ENCODE data around the gene FBLN2. TPM values are rescaled to one million over a fixed set of nuclear protein-coding genes. Genes with fewer than 3 reads are reported as not detected.
A peak's percentile ranks its signal among the peaks of the same experiment; 100 is the strongest.

Gene FBLN2
- polyA plus RNA-seq, 1 experiment = 248 TPM

- Histone ChIP-seq H3K4me3 (ENCODE audit: low read depth, low read length) (no peak overlapping the region), H3K36me3 (ENCODE audit: control insufficient read depth, insufficient read depth, low read length) (no peaks in the 10 kb centered on the region), H3K27me3 (ENCODE audit: control insufficient read depth, insufficient read depth, low read length) (no peaks in the 10 kb centered on the region)
- TF ChIP-seq, protein P1, sequence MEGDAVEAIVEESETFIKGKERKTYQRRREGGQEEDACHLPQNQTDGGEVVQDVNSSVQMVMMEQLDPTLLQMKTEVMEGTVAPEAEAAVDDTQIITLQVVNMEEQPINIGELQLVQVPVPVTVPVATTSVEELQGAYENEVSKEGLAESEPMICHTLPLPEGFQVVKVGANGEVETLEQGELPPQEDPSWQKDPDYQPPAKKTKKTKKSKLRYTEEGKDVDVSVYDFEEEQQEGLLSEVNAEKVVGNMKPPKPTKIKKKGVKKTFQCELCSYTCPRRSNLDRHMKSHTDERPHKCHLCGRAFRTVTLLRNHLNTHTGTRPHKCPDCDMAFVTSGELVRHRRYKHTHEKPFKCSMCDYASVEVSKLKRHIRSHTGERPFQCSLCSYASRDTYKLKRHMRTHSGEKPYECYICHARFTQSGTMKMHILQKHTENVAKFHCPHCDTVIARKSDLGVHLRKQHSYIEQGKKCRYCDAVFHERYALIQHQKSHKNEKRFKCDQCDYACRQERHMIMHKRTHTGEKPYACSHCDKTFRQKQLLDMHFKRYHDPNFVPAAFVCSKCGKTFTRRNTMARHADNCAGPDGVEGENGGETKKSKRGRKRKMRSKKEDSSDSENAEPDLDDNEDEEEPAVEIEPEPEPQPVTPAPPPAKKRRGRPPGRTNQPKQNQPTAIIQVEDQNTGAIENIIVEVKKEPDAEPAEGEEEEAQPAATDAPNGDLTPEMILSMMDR (IDR thresholded peaks at IDR 0.05; ENCODE audit: insufficient read depth, low read depth, low read length) = no peak
- CTCF ChIA-PET = interaction anchor here (0.5 to 1.9 kb wide), 3 partner anchors 8 to 89 kb away, joined by 3 to 4 read pairs (median 3); no protein-coding TSS in a partner anchor
- DNase-seq (ENCODE audit: low read depth) = no peak
- POLR2A ChIA-PET = no interaction called here
Observed at GRCh38 chr3:13536832-13537231, 12.1 kb upstream of the FBLN2 start.

DNA sequence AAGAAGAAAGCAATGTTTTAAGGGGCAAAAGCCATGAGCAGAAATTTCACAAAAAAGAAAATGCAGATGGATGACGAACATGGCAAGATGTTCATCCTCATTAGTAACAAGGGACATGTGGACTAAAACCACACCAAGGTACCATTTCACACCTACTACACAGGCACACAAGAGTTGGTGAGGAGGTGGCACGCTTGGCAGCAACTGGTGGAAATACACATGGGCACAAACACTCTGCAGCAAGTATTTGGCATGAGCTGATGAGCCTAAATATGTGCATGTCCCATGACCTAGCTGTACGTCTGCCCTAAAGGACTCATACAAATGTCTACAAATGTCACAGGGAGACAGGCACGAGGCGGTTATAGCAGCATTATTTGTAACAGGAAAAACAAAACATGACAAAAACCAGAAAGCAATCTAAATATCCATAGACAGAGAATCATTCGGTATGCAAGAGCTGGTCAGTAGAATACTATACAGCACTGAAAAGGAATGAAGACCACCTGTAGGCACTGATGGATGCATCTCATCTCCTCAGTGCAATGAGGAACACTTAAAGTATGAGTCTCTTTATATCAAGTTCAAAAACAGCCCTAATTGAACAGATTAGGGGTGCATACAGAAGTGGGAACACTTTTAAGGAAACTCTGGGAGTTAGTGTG is 11.5 kb upstream of the FBLN2 start:
- Histone ChIP-seq H3K27me3 (ENCODE audit: control insufficient read depth, insufficient read depth, low read length) (no peaks in the 10 kb centered on the region), H3K36me3 (ENCODE audit: control insufficient read depth, insufficient read depth, low read length) (no peaks in the 10 kb centered on the region), H3K4me3 (ENCODE audit: low read depth, low read length) (no peak overlapping the region)
- TF ChIP-seq, protein P1 (IDR thresholded peaks at IDR 0.05; ENCODE audit: insufficient read depth, low read depth, low read length) = no peak
- no peak for DNase-seq (ENCODE audit: low read depth)
- ChIA-PET CTCF (interaction anchor here (1.9 kb wide), 1 partner anchor 9 kb away, joined by 4 read pairs; no protein-coding TSS in a partner anchor), POLR2A (no interaction called here)

DNA sequence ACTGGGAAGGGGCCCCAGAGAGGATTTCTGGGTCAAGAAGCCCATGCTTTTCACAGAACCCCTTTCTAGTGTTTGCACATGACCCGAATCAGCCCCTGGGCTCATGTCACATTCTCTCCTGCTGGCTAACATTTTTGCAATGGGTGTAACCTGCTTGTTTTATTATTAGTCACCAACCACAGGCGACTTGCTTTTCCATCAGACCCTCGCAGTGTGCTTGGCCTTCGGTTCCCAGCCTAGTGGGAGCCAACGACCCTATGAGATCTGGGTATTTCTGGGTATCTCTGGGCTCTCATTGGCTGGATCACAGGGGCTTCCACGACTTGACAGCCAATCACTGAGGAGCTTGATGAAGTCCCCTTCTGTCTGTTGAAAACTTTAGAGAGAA is 11.0 kb upstream of the FBLN2 start:
- no peak overlapping the region for H3K4me3 ChIP-seq (ENCODE audit: low read depth, low read length)
- peak; percentile 92 for DNase-seq (ENCODE audit: low read depth)
- H3K36me3 ChIP-seq (ENCODE audit: control insufficient read depth, insufficient read depth, low read length) = no peaks in the 10 kb centered on the region
- TF ChIP-seq, protein P1 (IDR thresholded peaks at IDR 0.05; ENCODE audit: insufficient read depth, low read depth, low read length) = no peak
- no peaks in the 10 kb centered on the region for H3K27me3 ChIP-seq (ENCODE audit: control insufficient read depth, insufficient read depth, low read length)
- ChIA-PET POLR2A (no interaction called here), CTCF (interaction anchor here (0.7 to 3.5 kb wide), 5 partner anchors 13 to 110 kb away, joined by 3 to 17 read pairs (median 5); no protein-coding TSS in a partner anchor)

GRCh38 chr3:13538520-13539291 is 10.2 kb upstream of the FBLN2 start:
- DNase-seq (ENCODE audit: low read depth) = no peak
- CTCF ChIA-PET = interaction anchor here (0.7 to 3.5 kb wide), 8 partner anchors 9 to 112 kb away, joined by 3 to 17 read pairs (median 4); no protein-coding TSS in a partner anchor
- no peaks in the 10 kb centered on the region for H3K27me3 ChIP-seq (ENCODE audit: control insufficient read depth, insufficient read depth, low read length)
- no peaks in the 10 kb centered on the region for H3K36me3 ChIP-seq (ENCODE audit: control insufficient read depth, insufficient read depth, low read length)
- TF ChIP-seq, protein P1 (IDR thresholded peaks at IDR 0.05; ENCODE audit: insufficient read depth, low read depth, low read length) = no peak
- no peak overlapping the region for H3K4me3 ChIP-seq (ENCODE audit: low read depth, low read length)
- POLR2A ChIA-PET = no interaction called here

DNA sequence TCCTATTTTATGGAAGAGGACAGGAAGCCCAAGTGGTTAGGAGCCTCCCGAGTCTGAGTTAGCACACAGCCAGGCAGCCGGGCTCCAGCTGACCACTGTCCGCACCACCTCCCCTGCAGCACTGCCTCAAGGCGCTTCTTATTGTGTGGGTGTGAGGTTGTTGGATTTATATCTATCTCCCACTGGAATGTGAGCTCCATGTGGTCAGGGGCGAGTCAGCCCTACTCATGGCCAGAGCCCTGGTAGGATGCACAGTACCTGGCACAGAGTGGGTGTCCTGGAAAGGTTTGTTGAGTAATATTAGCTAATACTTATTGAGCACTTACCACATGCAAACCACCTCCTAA is 9.7 kb upstream of the FBLN2 start:
- no peak overlapping the region for H3K4me3 ChIP-seq (ENCODE audit: low read depth, low read length)
- POLR2A ChIA-PET = no interaction called here
- no peaks in the 10 kb centered on the region for H3K36me3 ChIP-seq (ENCODE audit: control insufficient read depth, insufficient read depth, low read length)
- peak; percentile 65 for DNase-seq (ENCODE audit: low read depth)
- TF ChIP-seq, protein P1 (IDR thresholded peaks at IDR 0.05; ENCODE audit: insufficient read depth, low read depth, low read length) = no peak
- CTCF ChIA-PET = interaction anchor here (0.8 to 3.5 kb wide), 7 partner anchors 9 to 111 kb away, joined by 3 to 17 read pairs (median 4); no protein-coding TSS in a partner anchor
- no peaks in the 10 kb centered on the region for H3K27me3 ChIP-seq (ENCODE audit: control insufficient read depth, insufficient read depth, low read length)
